Raji (cell line): ENCODE measurements around the gene DGKB.

Source experiments
- POLR2A ChIP-seq: IDR thresholded peaks from 2 replicates; pipeline ENCODE4 v1.6.1; 2011; ENCODE audit warnings: low read depth, low read length, control low read depth; ENCODE audit not compliant: insufficient read depth

The DGKB gene

GRCh38 chr7:14902589-14903067, at the start of gene DGKB:
TSS of gene DGKB (minus strand) at chr7:14902751.
- no peak for TF ChIP-seq POLR2A

GRCh38 chr7:14950013-14950412, 47.5 kb upstream of the DGKB start:
- TF ChIP-seq POLR2A, result no peak

GRCh38 chr7:14938181-14938580, 35.6 kb upstream of the DGKB start:
- TF ChIP-seq POLR2A, result no peak

- TF ChIP-seq POLR2A, result no peak
Observed at GRCh38 chr7:14937581-14937980, 35.0 kb upstream of the DGKB start.

GRCh38 chr7:14936554-14936953, 34.0 kb upstream of the DGKB start:
- TF ChIP-seq POLR2A, result no peak

DNA sequence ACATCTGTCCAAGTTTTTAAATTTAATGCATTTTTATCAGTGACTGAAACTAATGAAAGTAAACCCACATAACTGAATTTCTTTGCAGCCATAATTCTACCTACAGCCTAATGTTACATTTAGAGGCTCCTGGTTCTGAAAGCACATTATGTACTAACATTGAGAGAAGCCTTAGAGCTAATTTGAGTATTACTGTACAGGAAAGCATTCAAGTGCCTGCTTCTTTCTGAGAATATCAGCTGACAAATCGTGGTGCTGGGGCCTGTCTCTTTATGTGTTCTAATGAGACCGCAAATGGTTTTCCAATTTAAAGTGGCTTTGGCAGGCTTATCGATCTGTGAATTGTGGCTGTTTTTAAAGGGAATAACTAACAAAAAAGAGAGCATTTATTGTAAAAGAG, 32.3 kb upstream of the DGKB start:
- TF ChIP-seq POLR2A, result no peak

DNA sequence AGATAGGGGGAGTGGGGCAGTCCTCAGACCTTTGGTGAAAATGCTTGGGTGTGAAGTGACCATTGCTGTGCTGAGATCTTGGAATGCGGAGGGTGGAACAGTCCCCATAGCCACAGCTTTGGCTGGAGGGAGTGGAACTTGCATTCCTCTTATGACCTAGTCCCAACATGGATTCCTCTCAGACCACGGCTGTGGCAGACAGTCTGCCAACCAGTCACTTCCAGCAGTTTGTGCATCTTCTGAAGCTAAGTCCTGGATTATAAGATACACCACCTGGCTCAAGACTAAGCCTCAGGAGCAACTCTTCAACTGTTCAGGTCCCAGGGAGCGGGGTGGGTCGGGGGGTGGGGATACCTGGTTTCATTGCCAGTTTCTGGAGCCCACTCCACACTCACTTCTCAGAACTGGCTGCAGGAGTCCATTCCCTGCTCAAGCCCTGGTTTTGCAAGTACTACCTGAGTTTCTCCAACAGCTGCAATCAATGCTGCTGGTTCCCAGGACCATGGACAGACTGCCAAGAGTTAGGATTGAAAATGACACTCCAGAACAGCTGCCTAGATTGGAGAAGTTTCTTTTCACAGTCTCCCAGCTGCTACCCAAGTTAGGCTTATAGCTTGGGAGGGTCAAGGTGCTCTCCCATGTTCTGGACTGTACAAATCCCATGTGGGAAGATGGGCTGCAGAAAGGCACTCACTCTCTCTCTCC, 29.1 kb upstream of the DGKB start:
- no peak for TF ChIP-seq POLR2A

GRCh38 chr7:14924398-14924797, 21.8 kb upstream of the DGKB start:
- no peak for TF ChIP-seq POLR2A

GRCh38 chr7:14911077-14911476, 8.5 kb upstream of the DGKB start:
- TF ChIP-seq POLR2A, result no peak

- TF ChIP-seq POLR2A, result no peak
Observed at GRCh38 chr7:14908697-14909096, 6.1 kb upstream of the DGKB start.

- no peak for TF ChIP-seq POLR2A
Observed at GRCh38 chr7:14905764-14906163, 3.2 kb upstream of the DGKB start.

DNA sequence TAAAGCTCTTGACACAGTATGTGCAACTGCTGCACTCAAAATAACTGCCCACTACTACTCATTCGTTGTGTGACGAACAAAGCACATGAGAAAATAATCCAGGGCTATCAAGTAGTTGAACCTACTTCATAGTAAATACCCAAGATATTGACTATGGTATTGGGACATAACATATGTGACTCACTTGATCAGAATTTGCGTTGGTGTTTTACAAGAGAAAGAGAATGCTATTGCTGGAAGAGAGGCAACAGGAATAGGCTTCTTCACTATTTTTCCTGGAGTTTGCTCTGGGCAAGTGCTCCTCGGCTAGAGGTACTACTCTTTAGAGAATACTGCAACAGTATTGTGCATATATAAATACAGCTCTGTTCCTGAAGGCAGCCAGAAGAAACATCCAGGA, 2.5 kb downstream of the DGKB start:
- TF ChIP-seq POLR2A, result no peak

DNA sequence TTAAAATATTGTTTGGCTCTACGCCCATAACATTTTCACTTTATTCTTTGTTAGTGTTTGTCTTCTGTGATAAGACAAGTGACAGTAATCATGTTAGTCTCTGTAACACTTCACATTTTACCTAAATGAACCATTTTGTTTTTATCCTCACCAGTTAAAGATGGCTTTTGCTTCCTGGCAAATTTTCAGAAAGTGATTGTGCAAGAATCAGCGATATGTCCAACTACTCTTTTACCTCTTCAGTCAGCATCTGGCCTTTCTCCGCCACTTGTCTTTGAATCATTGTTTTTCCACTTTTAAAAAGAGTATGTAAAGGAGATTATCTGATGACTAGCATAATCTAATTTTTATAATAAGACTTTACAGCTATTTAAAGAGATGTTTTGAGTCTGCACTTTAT, 3.5 kb downstream of the DGKB start:
- no peak for TF ChIP-seq POLR2A

DNA sequence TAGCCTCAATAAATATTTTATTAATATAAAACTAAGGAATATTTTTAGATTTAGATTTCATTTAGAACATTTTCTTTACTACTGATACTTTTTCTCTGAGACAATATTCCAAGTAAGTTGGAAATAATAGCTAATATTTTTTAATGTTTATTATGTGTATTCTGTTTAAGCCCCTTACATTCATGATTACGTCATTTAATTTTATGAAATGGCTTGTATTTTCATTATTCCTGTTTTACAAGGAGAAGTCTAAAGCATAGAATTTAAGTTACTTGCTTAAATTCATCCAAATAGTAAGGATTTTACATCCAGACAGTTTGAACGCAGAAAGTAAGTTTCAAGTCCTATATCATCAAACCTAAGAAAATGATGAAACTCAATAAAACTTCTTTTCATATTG, 6.1 kb downstream of the DGKB start:
- TF ChIP-seq POLR2A, result no peak

- no peak for TF ChIP-seq POLR2A
Observed at GRCh38 chr7:14894826-14895225, 7.7 kb downstream of the DGKB start.

GRCh38 chr7:14892961-14893360, 9.6 kb downstream of the DGKB start:
- no peak for TF ChIP-seq POLR2A

DNA sequence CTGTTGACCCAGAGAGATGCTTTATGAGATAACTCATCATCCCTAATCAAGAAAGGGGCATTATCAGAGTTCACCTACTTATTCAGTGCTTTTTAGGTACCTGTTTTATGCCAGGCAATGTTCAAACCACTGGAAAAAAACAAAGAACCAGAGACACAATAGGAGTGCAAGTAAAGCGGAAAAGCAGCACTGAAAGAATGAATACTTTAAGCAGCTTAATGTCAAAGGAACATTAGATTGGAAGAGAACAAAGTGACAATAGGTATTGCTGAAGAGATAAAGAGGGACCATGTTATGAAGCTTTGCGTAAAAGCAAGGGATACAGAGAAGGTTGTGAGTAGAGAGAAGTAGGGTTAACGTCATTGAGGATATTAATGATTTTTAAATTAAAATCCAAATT, 11.3 kb downstream of the DGKB start:
- no peak for TF ChIP-seq POLR2A
